ENCODE results near the gene DKK3. TPM values are rescaled to one million over a fixed set of nuclear protein-coding genes. Genes with fewer than 3 reads are reported as not detected.

The DKK3 gene
- total and polyA plus RNA-seq, 2 experiments from 2014 or later = 16.8 to 31.1 TPM

DNA sequence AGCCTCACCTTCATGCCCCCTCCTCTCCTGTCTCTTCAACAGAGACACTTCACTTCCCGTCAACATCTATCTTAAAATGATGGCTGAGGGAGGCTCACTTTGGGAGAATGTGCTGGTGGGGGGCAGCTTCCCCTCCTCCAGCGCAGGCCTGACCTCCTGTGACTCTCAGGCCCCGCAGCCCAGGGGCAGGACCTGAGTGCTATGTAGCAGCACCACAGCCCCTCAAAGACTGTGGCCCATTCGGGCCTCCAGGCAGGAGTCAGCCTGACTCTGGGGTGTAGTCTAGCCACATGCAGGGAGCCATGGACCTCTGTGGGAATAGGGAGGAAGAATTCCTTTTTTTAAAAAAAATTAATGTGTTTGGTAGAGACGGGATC, 43.7 kb downstream of the DKK3 start (continued):
- TF ChIP-seq, protein P1, sequence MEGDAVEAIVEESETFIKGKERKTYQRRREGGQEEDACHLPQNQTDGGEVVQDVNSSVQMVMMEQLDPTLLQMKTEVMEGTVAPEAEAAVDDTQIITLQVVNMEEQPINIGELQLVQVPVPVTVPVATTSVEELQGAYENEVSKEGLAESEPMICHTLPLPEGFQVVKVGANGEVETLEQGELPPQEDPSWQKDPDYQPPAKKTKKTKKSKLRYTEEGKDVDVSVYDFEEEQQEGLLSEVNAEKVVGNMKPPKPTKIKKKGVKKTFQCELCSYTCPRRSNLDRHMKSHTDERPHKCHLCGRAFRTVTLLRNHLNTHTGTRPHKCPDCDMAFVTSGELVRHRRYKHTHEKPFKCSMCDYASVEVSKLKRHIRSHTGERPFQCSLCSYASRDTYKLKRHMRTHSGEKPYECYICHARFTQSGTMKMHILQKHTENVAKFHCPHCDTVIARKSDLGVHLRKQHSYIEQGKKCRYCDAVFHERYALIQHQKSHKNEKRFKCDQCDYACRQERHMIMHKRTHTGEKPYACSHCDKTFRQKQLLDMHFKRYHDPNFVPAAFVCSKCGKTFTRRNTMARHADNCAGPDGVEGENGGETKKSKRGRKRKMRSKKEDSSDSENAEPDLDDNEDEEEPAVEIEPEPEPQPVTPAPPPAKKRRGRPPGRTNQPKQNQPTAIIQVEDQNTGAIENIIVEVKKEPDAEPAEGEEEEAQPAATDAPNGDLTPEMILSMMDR (conservative IDR thresholded peaks at IDR 0.05; ENCODE audit: low read depth in 2 of 2) = no peak
- no peak for TF ChIP-seq NANOG (IDR thresholded peaks at IDR 0.05; ENCODE audit: borderline replicate concordance)
- no peak for TF ChIP-seq POLR2AphosphoS5 (IDR thresholded peaks at IDR 0.05; ENCODE audit: low read depth)
- no peak for TF ChIP-seq STAT1 (IDR thresholded peaks at IDR 0.05; ENCODE audit: unreplicated experiment)
- no peak for TF ChIP-seq JUNB (IDR thresholded peaks at IDR 0.05; ENCODE audit: unreplicated experiment)
- TF ChIP-seq, protein P2, sequence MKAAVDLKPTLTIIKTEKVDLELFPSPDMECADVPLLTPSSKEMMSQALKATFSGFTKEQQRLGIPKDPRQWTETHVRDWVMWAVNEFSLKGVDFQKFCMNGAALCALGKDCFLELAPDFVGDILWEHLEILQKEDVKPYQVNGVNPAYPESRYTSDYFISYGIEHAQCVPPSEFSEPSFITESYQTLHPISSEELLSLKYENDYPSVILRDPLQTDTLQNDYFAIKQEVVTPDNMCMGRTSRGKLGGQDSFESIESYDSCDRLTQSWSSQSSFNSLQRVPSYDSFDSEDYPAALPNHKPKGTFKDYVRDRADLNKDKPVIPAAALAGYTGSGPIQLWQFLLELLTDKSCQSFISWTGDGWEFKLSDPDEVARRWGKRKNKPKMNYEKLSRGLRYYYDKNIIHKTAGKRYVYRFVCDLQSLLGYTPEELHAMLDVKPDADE (IDR thresholded peaks at IDR 0.05) = no peak
- TF ChIP-seq ZNF331 (CRISPR knock-in tag; IDR thresholded peaks at IDR 0.05; ENCODE audit: low read depth) = no peak

DNA sequence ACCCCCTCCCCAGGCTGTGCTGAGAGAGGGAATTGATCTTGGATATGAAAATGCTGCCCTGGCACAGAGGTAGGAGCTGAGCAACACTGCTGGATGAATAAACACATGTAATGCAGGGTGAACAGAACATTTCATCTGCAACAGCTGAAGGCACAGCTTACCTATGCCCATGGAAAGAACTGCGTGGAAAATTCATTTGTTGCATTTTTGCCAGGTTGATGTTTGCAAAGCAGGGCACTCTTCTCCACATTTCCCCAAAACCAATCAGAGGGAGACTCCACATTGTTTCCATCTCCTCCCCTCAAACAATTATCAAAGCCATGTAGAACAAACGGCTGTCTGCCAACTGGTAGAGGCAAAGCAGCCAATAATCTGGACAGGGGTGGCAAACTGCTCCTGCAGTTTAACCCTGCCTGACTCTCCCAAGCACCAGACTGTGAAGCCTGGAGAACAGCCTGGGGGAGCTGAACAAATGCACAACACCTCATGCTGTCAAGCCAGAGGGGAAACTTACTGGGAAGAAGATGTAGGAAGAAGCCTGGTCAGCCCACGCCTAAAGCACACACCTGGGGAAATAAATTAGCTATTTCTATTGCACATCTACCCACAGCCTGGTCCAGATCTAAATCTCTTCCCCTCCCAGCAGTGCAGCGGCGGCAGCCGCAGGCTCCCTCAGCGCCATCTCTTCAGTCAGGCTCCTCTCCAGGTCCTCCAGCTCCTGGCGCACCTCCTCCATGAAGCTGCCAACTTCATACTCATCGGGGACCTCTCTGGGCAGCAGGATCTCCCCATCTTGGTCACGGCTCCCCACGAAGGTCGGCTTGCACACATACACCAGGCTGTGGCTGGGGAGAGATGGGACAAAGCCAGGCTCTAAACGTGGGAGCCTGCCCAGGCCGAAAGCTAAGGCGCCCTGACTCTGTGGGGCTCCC, 44.3 kb downstream of the DKK3 start:
- Histone ChIP-seq H3K4me2 (no peak overlapping the region), H2AFZ (no peak overlapping the region), H3K79me2 (replicated peaks; ENCODE audit: insufficient read depth) (no peaks in the 10 kb centered on the region), H3K36me3 (ENCODE audit: insufficient read depth) (no peaks in the 10 kb centered on the region), H3F3A (replicated peaks; ENCODE audit: low read depth) (no peaks in the 10 kb centered on the region), H4K20me1 (replicated peaks; ENCODE audit: insufficient read depth) (no peaks in the 10 kb centered on the region), H3K4me3 (no peak overlapping the region), H3K27me3 (ENCODE audit: insufficient read depth) (no peaks in the 10 kb centered on the region), H3K4me1 (ENCODE audit: insufficient read depth) (0 out of 2 replicates have a peak, but pooled peaks cover 2% of the 10 kb centered on the region), H3K9me2 (ENCODE audit: insufficient read depth) (no peaks in the 10 kb centered on the region), H3K27ac (ENCODE audit: low read depth) (no peak overlapping the region)
- no peaks in the 10 kb centered on the region for H3K9me3 Mint-ChIP-seq
- DNase-seq (ENCODE audit: low spot score) = no peak
- H3K4me3 Mint-ChIP-seq = no peak overlapping the region
- H3K27me3 Mint-ChIP-seq (ENCODE audit: insufficient read depth, low read depth, poor library complexity) = peaks cover 14% of the 10 kb centered on the region
- no peak overlapping the region for H3K27ac Mint-ChIP-seq
- ATAC-seq = no peak
- 0 out of 3 replicates have a peak, but pooled peaks cover 2% of the 10 kb centered on the region for H3K36me3 Mint-ChIP-seq (ENCODE audit: low read depth)
- H3K4me1 Mint-ChIP-seq = peaks cover 6% of the 10 kb centered on the region
- no peak for TF ChIP-seq ZNF114 (CRISPR knock-in tag; IDR thresholded peaks at IDR 0.05)
- TF ChIP-seq, protein P3, sequence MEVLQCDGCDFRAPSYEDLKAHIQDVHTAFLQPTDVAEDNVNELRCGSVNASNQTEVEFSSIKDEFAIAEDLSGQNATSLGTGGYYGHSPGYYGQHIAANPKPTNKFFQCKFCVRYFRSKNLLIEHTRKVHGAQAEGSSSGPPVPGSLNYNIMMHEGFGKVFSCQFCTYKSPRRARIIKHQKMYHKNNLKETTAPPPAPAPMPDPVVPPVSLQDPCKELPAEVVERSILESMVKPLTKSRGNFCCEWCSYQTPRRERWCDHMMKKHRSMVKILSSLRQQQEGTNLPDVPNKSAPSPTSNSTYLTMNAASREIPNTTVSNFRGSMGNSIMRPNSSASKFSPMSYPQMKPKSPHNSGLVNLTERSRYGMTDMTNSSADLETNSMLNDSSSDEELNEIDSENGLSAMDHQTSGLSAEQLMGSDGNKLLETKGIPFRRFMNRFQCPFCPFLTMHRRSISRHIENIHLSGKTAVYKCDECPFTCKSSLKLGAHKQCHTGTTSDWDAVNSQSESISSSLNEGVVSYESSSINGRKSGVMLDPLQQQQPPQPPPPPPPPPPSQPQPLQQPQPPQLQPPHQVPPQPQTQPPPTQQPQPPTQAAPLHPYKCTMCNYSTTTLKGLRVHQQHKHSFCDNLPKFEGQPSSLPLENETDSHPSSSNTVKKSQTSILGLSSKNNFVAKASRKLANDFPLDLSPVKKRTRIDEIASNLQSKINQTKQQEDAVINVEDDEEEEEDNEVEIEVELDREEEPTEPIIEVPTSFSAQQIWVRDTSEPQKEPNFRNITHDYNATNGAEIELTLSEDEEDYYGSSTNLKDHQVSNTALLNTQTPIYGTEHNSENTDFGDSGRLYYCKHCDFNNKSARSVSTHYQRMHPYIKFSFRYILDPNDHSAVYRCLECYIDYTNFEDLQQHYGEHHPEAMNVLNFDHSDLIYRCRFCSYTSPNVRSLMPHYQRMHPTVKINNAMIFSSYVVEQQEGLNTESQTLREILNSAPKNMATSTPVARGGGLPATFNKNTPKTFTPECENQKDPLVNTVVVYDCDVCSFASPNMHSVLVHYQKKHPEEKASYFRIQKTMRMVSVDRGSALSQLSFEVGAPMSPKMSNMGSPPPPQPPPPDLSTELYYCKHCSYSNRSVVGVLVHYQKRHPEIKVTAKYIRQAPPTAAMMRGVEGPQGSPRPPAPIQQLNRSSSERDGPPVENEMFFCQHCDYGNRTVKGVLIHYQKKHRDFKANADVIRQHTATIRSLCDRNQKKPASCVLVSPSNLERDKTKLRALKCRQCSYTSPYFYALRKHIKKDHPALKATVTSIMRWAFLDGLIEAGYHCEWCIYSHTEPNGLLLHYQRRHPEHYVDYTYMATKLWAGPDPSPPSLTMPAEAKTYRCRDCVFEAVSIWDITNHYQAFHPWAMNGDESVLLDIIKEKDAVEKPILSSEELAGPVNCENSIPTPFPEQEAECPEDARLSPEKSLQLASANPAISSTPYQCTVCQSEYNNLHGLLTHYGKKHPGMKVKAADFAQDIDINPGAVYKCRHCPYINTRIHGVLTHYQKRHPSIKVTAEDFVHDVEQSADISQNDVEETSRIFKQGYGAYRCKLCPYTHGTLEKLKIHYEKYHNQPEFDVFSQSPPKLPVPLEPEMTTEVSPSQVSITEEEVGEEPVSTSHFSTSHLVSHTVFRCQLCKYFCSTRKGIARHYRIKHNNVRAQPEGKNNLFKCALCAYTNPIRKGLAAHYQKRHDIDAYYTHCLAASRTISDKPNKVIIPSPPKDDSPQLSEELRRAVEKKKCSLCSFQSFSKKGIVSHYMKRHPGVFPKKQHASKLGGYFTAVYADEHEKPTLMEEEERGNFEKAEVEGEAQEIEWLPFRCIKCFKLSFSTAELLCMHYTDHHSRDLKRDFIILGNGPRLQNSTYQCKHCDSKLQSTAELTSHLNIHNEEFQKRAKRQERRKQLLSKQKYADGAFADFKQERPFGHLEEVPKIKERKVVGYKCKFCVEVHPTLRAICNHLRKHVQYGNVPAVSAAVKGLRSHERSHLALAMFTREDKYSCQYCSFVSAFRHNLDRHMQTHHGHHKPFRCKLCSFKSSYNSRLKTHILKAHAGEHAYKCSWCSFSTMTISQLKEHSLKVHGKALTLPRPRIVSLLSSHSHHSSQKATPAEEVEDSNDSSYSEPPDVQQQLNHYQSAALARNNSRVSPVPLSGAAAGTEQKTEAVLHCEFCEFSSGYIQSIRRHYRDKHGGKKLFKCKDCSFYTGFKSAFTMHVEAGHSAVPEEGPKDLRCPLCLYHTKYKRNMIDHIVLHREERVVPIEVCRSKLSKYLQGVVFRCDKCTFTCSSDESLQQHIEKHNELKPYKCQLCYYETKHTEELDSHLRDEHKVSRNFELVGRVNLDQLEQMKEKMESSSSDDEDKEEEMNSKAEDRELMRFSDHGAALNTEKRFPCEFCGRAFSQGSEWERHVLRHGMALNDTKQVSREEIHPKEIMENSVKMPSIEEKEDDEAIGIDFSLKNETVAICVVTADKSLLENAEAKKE (CRISPR knock-in tag; IDR thresholded peaks at IDR 0.05) = no peak
- TF ChIP-seq, protein P1 (conservative IDR thresholded peaks at IDR 0.05; ENCODE audit: low read depth in 2 of 2) = no peak
- no peak for TF ChIP-seq EZH2 (IDR thresholded peaks at IDR 0.05; ENCODE audit: low read depth, unreplicated experiment)
- TF ChIP-seq JUNB (IDR thresholded peaks at IDR 0.05; ENCODE audit: unreplicated experiment) = no peak
